ENCODE data around the gene TNIP2. TPM values are rescaled to one million over a fixed set of nuclear protein-coding genes. Genes with fewer than 3 reads are reported as not detected.
"Not testable (repeated sequence)": the region's sequence is repeated elsewhere in the genome, so short reads cannot be mapped to it uniquely, and the experiment has no call there.

Gene TNIP2
- polyA plus RNA-seq, 1 donor from 2014 or later: 54.5 TPM

DNA sequence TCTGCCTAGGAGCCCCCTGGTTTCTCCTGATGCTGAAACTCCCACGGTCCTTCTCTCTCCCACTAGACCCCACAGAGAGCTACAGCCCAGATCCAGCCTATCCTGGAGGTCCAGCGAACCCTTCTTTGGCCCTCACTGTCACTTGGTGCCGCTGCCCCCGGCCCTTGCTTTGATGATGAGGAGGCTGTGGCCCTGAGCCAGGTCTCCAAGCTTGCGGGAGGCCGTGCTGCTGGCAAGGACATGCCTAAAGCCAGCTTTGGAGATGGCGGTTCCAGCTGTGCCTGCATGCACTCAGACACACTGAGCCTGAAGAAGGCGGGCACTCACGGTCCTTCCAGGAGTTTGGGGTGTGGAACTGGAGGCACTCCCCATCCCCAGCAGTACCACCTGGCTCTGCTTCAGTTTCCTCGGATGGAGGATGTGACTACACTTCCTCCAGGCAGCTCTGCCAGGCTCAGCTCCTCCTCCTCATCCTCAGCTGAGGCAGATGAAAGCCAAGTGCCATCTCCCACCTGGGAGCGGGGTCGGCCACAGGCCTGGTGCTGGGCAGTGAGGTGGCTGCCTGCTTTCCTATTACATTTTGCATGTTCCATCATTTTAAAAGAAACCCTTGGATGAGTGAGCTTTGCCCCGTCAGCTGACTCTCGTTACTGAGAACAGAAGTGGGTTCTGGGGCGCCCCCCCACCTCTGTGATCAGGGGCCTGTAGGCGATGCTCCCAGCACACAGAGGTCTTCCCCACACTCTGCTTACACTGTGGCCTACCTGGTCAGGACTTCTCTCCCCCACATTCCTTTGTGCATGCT, 9.0 kb downstream of the TNIP2 start:
- no peaks in the 10 kb centered on the region for H3K9me3 Mint-ChIP-seq
- peak overlapping the region; percentile 73 to 95 (median 86) for H3K4me3 Mint-ChIP-seq
- peaks cover 6% of the 10 kb centered on the region for H3K27me3 Mint-ChIP-seq
- H3K36me3 Mint-ChIP-seq: no peaks in the 10 kb centered on the region
- H3K27ac Mint-ChIP-seq: peak overlapping the region; percentile 97 to 99 (median 98)
- H3K4me1 Mint-ChIP-seq: peaks cover 23 to 36% (median 30%) of the 10 kb centered on the region in 3 donors

DNA sequence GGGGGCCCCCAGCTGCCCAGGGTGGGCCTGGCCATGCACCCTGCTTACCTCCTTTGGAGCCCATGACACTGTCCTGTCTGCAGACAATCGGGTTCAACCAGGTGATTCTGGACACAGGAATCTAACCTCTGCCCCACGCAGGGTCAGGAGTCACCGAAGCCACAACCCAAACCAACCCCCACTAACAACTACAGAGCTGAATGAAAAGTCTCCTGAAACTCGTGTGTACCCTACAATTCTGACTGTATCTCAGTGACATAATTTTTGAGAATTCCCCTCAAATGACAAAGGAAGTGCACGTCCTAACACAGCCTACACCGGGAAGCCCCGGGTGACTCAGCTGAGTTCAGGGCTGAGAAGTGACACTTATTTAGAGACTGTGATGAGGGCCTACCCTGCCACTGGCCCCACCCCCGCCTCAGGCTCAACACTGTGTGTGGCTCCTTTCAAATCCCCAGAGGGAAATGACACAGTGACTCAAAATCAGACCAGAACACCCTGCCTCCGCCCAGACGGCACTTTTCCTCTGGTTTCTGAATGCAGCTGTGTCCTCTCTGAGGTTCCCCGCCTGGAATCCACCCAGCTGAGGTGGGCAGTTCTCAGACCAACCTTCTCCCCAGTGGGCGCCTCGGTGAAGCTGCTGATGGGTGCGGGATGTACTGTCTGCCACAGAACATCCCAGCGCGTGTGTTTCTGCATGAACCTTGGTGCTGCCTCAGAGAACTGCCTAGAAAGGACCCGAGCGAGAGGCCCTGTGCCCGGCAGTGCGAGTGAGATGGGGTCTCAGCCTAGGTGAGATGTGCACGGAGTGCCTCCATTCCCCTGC, 9.9 kb downstream of the TNIP2 start:
- Mint-ChIP-seq H3K4me3 (peak overlapping the region; percentile 73 to 95 (median 86)), H3K27ac (peak overlapping the region; percentile 97 to 99 (median 98)), H3K4me1 (peaks cover 23 to 34% (median 32%) of the 10 kb centered on the region in 3 donors), H3K27me3 (peaks cover 6% of the 10 kb centered on the region), H3K36me3 (no peaks in the 10 kb centered on the region), H3K9me3 (no peaks in the 10 kb centered on the region)

DNA sequence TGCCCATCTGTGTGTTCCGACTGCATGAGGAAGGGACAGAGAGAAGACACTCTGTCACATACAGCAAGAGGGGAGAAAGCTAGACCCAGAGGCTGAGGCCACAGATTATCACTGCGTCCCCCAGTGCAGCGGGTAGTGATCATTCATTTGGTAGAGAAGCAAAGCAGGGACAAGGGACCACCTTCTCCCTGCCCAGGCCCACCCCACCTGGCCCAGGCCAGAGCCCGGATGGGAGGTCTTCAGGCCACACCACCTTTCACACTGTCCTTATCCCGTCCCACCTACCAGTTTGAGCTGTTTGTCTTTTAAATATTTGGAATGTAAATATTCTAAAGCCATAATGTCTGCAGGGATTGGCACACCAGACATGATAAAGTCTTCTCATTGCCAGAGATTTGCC, 10.6 kb downstream of the TNIP2 start:
- no peaks in the 10 kb centered on the region for H3K9me3 Mint-ChIP-seq
- H3K4me1 Mint-ChIP-seq: peaks cover 23 to 34% (median 31%) of the 10 kb centered on the region in 3 donors

DNA sequence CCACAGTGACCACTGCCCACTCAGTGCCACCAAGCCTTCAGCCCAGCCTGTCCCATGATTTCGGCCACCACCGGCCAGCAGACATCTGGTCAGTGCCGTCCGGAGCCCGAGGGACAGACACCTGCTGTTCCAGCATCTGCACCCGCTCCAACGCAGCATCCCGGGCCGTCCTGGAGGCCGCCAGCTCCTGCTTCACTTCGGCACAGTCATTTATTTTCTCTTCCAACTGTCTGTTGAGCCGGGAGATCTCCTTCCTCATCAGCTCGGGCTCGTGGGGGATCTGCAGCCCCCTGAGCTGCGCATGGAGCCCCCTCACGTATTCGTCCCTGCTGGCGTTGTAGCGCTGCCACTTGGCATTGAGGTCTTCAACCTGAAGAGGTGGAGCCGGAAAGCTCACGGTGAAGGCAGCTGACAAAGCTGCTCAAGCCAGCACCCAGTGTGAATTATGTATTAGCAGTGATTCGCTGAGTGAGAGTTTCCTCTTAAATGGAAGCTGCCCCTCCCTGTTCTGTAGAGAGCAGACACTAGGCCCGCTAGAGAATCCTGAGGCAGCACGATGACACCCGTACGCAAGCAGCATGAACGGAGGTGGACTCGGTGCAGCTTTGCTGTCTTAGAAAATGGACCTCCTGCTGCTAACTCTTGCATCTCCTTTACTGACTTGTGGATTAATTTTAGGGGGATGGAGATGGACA, 11.4 kb downstream of the TNIP2 start:
- H3K27ac Mint-ChIP-seq: peak overlapping the region; percentile 97 to 99 (median 98)
- H3K36me3 Mint-ChIP-seq: no peaks in the 10 kb centered on the region
- peak overlapping the region in 1 of 4 donors; percentile 85 for H3K4me3 Mint-ChIP-seq
- peaks cover 6% of the 10 kb centered on the region for H3K27me3 Mint-ChIP-seq
- peaks cover 19 to 32% (median 30%) of the 10 kb centered on the region in 3 donors for H3K4me1 Mint-ChIP-seq
- H3K9me3 Mint-ChIP-seq: no peaks in the 10 kb centered on the region

More for the DNA sequence above, 10.6 kb downstream of the TNIP2 start:
- peaks cover 6% of the 10 kb centered on the region for H3K27me3 Mint-ChIP-seq
- peak overlapping the region; percentile 97 to 99 (median 98) for H3K27ac Mint-ChIP-seq
- H3K4me3 Mint-ChIP-seq: peak overlapping the region in 2 of 4 donors; percentile 85 to 95
- H3K36me3 Mint-ChIP-seq: no peaks in the 10 kb centered on the region

DNA sequence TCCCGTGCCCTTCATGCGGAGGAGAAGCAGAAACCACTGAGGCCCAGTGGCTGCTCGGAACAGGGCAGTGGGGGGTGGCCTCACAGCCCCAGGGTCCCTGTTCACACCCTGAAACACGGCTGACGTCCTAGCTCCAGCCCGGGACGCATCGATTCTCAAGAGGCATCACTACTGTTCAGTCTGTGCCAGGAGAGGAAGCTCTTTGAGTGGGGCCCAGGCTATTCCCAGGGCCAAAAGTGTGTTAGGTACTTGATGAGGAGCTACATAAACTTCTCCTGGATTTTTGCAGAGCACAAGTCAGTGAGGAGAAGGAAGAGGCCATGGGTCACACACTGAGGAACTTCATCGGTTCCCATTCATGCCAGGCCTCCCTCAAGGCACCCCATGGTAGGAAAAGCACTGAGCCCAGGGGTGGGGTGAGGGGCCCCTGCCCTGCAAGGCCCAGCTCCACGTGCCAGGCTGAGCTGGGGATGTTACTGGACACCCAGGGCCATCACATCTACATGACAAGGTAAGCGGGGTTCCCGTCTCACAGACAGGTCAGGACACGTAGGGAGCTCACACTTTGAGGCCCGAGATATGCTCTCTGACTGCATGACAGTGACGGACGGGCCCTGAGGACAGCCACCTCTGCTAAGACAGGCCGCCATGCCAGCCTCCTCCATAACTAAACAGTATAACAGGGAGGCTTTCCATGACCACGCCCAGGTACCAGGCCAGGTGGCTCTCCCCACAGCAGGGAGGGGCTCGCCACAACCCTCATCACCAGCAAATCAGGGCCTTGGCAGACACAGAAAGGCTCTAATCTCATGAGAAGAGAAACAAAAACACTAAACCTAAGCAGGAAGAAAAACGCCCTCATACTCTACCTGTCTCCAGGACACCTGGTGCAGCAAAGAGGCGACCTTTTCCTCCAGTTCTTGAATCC, 12.4 kb downstream of the TNIP2 start:
- Mint-ChIP-seq H3K4me1 (peaks cover 19 to 29% (median 28%) of the 10 kb centered on the region in 3 donors), H3K27ac (peak overlapping the region; percentile 86 to 99 (median 97)), H3K4me3 (peak overlapping the region in 1 of 4 donors; percentile 21), H3K36me3 (no peaks in the 10 kb centered on the region), H3K9me3 (no peaks in the 10 kb centered on the region), H3K27me3 (peaks cover 6% of the 10 kb centered on the region)

DNA sequence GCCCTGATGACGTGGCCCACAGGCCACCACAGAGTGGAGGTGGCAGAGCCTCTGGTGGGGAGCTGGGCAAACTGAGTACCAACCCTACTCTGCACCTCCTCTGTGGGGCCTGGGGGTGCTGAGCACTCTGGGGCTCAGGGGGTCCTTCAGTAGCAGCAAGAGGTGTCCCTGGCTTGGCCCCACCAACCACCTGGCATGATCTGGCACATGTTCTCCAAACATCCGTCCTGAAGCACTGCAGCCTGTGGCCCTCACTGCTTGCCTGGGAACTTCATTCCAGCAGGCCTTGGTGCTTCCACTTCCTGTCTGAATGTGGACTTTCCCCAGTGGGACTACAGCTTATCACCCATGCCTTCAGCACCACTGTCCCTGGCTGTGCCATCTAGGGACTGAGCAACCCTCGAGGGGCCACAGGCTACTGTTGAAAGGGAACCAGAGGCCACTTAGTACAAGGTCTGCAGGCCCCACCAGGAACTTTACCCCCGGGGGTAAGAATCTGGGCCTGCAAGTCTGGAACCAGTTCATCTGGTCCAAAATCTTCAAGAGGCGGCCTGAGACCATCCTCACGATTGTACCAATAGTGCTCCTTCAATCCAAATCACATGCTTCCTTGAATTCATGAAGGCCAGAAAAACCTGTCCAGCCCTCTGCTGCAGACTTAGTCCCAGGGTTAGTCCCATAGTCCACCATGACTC, 13.2 kb downstream of the TNIP2 start:
- peaks cover 6% of the 10 kb centered on the region for H3K27me3 Mint-ChIP-seq
- H3K27ac Mint-ChIP-seq: peak overlapping the region in 2 of 3 donors; percentile 69 to 86
- H3K9me3 Mint-ChIP-seq: no peaks in the 10 kb centered on the region
- H3K36me3 Mint-ChIP-seq: no peaks in the 10 kb centered on the region
- no peak overlapping the region for H3K4me3 Mint-ChIP-seq
- peaks cover 19 to 27% (median 26%) of the 10 kb centered on the region in 3 donors for H3K4me1 Mint-ChIP-seq

DNA sequence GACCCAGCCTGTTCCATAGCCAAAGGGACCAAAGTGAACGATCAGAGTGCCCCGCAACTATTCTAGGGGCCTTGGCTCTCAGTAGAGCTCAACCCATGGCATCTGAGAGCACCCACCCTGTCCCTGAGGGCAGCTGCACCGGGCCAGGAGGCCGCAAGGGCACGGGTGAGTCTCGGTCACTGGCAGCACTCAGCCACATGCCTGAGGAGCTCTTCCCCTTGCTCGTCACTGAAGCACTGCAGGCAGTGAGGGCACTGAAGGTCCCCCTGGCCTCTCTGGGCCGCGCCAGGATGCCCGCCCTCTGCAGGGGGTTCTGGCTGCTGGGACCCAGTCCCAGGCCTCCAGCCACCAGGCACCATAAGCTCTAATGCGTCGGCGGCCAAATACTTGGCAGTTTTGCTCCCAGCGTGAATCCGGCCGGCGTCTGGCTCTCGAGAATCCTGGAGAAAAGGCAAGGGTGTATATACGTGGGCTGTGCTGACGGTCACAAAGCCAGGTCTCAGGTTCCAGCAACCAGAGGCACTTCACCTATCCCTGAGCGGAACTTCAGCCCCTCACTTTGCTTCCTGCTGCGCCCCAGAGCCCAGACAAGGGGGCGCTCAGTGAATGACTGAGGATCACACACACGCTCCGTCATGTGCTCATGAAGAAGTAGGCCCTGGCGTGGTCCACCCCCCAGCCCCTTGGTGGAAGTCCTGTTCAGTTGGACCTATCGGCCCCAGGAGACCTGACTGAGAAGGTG, 13.9 kb downstream of the TNIP2 start:
- Mint-ChIP-seq H3K4me1 (peaks cover 12 to 21% (median 19%) of the 10 kb centered on the region in 3 donors), H3K9me3 (no peaks in the 10 kb centered on the region), H3K27ac (peak overlapping the region in 1 of 3 donors; percentile 3), H3K4me3 (peak overlapping the region in 2 of 4 donors; percentile 25 to 28), H3K27me3 (no peaks in the 10 kb centered on the region), H3K36me3 (no peaks in the 10 kb centered on the region)

DNA sequence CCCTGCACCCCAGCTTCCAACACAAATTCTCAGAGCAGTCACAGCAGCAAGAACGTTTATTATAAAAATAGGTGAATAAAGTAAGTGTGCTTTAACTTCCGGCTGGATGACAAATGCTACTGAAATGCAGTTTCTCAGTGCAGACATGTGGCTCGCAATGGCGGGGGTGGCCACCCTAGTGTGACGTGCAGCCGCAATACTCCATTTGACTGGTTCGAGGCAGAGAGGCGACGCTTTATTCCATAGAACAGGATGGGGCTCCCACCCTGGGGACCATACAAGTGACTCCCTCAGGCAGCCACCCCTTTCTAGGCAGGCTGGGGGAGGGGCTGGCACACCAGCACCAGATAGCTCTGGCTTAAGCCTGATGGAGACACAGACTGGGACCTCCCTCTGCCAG, 14.5 kb downstream of the TNIP2 start:
- no peaks in the 10 kb centered on the region for H3K36me3 Mint-ChIP-seq
- no peaks in the 10 kb centered on the region for H3K27me3 Mint-ChIP-seq
- no peaks in the 10 kb centered on the region for H3K9me3 Mint-ChIP-seq
- peak overlapping the region; percentile 3 to 77 (median 74) for H3K27ac Mint-ChIP-seq
- no peak overlapping the region for H3K4me3 Mint-ChIP-seq
- H3K4me1 Mint-ChIP-seq: peaks cover 9 to 15% (median 14%) of the 10 kb centered on the region in 3 donors

DNA sequence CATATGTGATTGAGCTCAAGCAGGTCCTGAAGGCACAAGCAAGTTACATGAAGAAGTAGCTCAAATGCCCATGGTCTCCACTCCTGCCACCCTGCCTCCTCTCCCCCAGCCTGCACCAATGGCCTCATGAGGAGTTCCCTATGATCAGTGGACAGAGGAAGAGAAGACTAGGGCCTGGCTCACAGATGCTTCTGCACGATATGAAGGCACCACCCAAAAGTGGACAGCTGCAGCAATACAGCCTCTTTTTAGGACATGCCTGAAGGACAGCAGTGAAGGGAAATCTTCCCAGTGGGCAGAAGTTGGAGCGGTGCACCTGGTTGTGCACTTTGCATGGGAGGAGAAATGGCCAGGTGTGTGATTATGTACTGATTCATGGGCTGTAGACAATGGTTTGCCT, 17.8 kb downstream of the TNIP2 start:
- H3K4me1 Mint-ChIP-seq: peaks cover 5 to 12% (median 9%) of the 10 kb centered on the region in 3 donors
- not testable (repeated sequence) for H3K9me3 Mint-ChIP-seq, H3K36me3 Mint-ChIP-seq, H3K4me3 Mint-ChIP-seq, H3K27me3 Mint-ChIP-seq
- H3K27ac Mint-ChIP-seq: peak overlapping the region in 2 of 3 donors; percentile 50 to 86

DNA sequence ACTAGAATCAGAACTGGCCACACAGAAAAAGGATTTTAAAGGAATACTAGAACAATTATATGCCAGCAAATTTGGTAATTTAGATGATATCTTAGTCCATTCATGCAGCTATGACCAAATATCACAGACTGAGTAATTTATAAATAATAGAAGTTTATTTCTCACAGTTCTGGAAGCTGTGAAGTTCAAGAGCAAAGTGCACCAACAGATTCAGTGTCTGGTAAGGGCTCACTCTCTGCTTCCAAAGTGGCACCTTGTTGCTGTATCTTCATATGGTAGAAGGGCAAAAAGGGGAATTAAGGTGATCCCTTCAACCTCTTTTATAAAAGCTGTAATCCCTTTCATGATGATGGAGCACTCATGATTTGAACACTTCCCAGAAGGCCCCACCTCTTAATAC, 20.3 kb downstream of the TNIP2 start:
- peaks cover 9 to 10% (median 9%) of the 10 kb centered on the region in 3 donors for H3K4me1 Mint-ChIP-seq
- H3K36me3 Mint-ChIP-seq: peaks cover 12% of the 10 kb centered on the region
- H3K27me3 Mint-ChIP-seq: no peaks in the 10 kb centered on the region
- H3K9me3 Mint-ChIP-seq: peaks cover 0 to 5% (median 0%) of the 10 kb centered on the region in 3 donors
- H3K4me3 Mint-ChIP-seq: no peak overlapping the region
- peak overlapping the region in 1 of 3 donors; percentile 69 for H3K27ac Mint-ChIP-seq

DNA sequence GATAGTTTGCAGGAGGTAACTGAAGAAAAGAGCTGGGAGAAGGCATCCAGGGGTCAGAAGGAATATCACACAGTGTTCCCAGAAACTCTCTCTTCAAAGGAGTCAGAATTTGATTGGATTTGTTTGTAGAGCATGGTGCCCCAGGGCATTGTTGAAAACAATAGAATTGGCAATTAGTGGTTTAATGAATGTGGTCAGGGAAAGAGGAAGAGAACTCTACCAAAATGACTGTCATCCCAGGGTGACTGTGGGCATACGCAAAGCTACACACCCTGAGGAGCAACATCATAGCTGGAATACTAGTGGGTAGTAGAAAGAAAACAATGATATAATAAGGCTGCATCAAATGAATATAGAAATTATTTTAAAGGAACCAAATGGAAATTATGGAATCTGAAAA, 21.5 kb downstream of the TNIP2 start:
- no peak overlapping the region for H3K27ac Mint-ChIP-seq
- peak overlapping the region in 1 of 4 donors; percentile 1 for H3K4me3 Mint-ChIP-seq
- H3K36me3 Mint-ChIP-seq: peaks cover 12% of the 10 kb centered on the region
- H3K9me3 Mint-ChIP-seq: peaks cover 0 to 5% (median 0%) of the 10 kb centered on the region in 3 donors
- H3K4me1 Mint-ChIP-seq: peaks cover 8 to 10% (median 9%) of the 10 kb centered on the region in 3 donors
- no peaks in the 10 kb centered on the region for H3K27me3 Mint-ChIP-seq

DNA sequence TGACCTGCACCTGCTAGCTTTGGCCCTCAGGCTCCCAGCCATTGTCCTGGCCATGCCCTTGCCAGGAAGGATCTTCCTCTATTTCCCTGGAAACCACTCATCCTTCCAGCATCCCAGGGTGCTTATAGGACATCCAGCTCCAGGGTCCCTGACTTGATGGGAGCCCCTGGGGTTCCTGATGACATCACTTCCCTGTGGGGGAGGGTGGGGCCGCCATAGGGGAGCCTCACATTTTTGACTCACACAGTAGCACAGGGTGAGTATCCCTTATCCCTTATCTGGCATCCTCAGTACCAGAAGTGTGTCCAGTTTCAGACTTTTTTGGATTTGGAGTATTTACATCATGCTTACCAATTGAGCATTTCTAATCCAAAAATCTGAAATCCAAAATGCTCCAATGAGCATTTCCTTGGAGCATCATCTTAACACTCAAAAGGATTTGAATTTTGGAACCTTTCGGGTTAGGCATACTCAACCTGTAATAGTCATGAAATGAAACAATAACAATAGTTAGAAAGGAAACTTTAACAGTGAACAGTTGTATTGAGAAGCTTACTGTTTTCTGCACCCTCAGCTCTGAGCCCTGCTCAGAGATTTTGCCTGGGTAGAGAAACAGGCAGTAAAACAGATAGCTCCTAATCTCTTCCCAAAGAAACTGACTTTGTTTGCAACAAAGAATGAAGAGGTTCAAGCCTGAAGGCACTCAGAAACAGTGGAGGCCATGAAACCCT, 22.1 kb downstream of the TNIP2 start:
- Mint-ChIP-seq H3K4me1 (peaks cover 8 to 10% (median 9%) of the 10 kb centered on the region in 3 donors), H3K9me3 (peaks cover 0 to 5% (median 0%) of the 10 kb centered on the region in 3 donors), H3K4me3 (no peak overlapping the region), H3K36me3 (peaks cover 15% of the 10 kb centered on the region), H3K27ac (no peak overlapping the region), H3K27me3 (no peaks in the 10 kb centered on the region)
